Measurements from ENCODE around the gene OSBP2.

GRCh38 chr22:30695871-30696655, 1.4 kb downstream of the OSBP2 start:
- TF ChIP-seq CTCF (IDR thresholded peaks at IDR 0.05), result no peak
- no peak for TF ChIP-seq POLR2A (IDR thresholded peaks at IDR 0.05)
- TF ChIP-seq POLR2AphosphoS5 (IDR thresholded peaks at IDR 0.05), result no peak
- no peak for TF ChIP-seq EP300 (IDR thresholded peaks at IDR 0.05)
